H1 (cell line): ENCODE data around the gene ZSCAN22.

Source experiments
- EZH2 ChIP-seq: fragments of 200-600 bp; sonication (generic); IDR thresholded peaks from 2 replicates; pipeline ENCODE4 v1.7.1; 2012; ENCODE audit warnings: low read depth, mild to moderate bottlenecking, moderate library complexity, low read length, inconsistent platforms; ENCODE audit not compliant: severe bottlenecking
- KDM1A ChIP-seq: fragments of 200-600, 300-600 bp; sonication (generic); IDR thresholded peaks from 2 replicates; pipeline ENCODE4 v1.7.1; 2016; ENCODE audit warnings: mild to moderate bottlenecking, low read length, borderline replicate concordance
- MAX ChIP-seq: IDR thresholded peaks from 2 replicates; pipeline ENCODE4 v1.6.1; 2012; ENCODE audit warnings: inconsistent platforms
- PHF8 ChIP-seq: fragments of 200-600 bp; sonication (generic); conservative IDR thresholded peaks from 2 replicates; pipeline ENCODE4 v1.7.1; 2012; ENCODE audit warnings: low read depth, mild to moderate bottlenecking, inconsistent platforms, low read length, moderate library complexity
- POLR2AphosphoS5 ChIP-seq: IDR thresholded peaks from 2 replicates; pipeline ENCODE4 v1.6.1; 2011; ENCODE audit warnings: low read depth, low read length
- RAD21 ChIP-seq, 2 experiments: IDR thresholded peaks in 1 of 2; conservative IDR thresholded peaks in 1 of 2; 2 replicates each; pipeline ENCODE4 v1.6.1; 2011; ENCODE audit warnings: low read depth in 2 of 2, low read length in 2 of 2, improper control_type of control experiment in 1 of 2, inconsistent platforms in 1 of 2, mild to moderate bottlenecking in 1 of 2, moderate library complexity in 1 of 2

- no peak for TF ChIP-seq KDM1A
- TF ChIP-seq EZH2: no peak
- TF ChIP-seq MAX: no peak
- TF ChIP-seq RAD21 (IDR thresholded peaks at IDR 0.05 in 1 of 2, conservative IDR thresholded peaks at IDR 0.05 in 1 of 2; ENCODE audit: low read depth in 2 of 2, low read length in 2 of 2): no peak
- TF ChIP-seq PHF8: no peak
- TF ChIP-seq POLR2AphosphoS5: no peak
These were observed 8.8 kb downstream of the ZSCAN22 start for GRCh38 chr19:58335630-58336029.
